Brain microvascular endothelial cell (primary cell): Measurements from ENCODE around the gene TMEM247.

ENCODE experiments used
- DNase-seq: peaks from one replicate; pipeline ENCODE4 v3.0.0-alpha.2; 2020
- H3K27ac ChIP-seq: fragments of 250-450 bp; sonication (Bioruptor Pico); 2 replicates; pipeline ENCODE4 v1.5.1; 2020; ENCODE audit warnings: mild to moderate bottlenecking, moderate library complexity
- H3K27me3 ChIP-seq: fragments of 250-450 bp; sonication (Bioruptor Pico); replicated peaks from 2 replicates; pipeline ENCODE4 v1.5.1; 2020; ENCODE audit warnings: mild to moderate bottlenecking
- H3K36me3 ChIP-seq: fragments of 250-450 bp; sonication (Bioruptor Pico); replicated peaks from 2 replicates; pipeline ENCODE4 v1.5.1; 2020; ENCODE audit warnings: mild to moderate bottlenecking
- H3K4me3 ChIP-seq: 2 replicates; pipeline ENCODE4 v1.5.1; 2011; ENCODE audit warnings: low read depth, mild to moderate bottlenecking, control low read depth, low read length, moderate library complexity
- in situ Hi-C: cut with HindIII; loops from 2 replicates; pipeline ENCODE4 v1.10.0; 2017; ENCODE audit warnings: low sequenced_read_pairs, low pct_ligation_motif_present
- TF ChIP-seq, protein P1 (sequence below): IDR thresholded peaks from 2 replicates; pipeline ENCODE4 v1.5.1; 2011; ENCODE audit warnings: low read depth, mild to moderate bottlenecking, moderate library complexity, low read length, control low read depth, inconsistent platforms; ENCODE audit errors: missing control alignments

TMEM247 gene

GRCh38 chr2:46444732-46445131 lies 34.6 kb upstream of the TMEM247 start:
- H3K27me3 ChIP-seq = no peaks in the 10 kb centered on the region
- no peak overlapping the region for H3K27ac ChIP-seq
- TF ChIP-seq, protein P1, sequence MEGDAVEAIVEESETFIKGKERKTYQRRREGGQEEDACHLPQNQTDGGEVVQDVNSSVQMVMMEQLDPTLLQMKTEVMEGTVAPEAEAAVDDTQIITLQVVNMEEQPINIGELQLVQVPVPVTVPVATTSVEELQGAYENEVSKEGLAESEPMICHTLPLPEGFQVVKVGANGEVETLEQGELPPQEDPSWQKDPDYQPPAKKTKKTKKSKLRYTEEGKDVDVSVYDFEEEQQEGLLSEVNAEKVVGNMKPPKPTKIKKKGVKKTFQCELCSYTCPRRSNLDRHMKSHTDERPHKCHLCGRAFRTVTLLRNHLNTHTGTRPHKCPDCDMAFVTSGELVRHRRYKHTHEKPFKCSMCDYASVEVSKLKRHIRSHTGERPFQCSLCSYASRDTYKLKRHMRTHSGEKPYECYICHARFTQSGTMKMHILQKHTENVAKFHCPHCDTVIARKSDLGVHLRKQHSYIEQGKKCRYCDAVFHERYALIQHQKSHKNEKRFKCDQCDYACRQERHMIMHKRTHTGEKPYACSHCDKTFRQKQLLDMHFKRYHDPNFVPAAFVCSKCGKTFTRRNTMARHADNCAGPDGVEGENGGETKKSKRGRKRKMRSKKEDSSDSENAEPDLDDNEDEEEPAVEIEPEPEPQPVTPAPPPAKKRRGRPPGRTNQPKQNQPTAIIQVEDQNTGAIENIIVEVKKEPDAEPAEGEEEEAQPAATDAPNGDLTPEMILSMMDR = no peak
- H3K4me3 ChIP-seq = no peak overlapping the region
- in situ Hi-C loops = no loop called here
- no peaks in the 10 kb centered on the region for H3K36me3 ChIP-seq
- DNase-seq = no peak

DNA sequence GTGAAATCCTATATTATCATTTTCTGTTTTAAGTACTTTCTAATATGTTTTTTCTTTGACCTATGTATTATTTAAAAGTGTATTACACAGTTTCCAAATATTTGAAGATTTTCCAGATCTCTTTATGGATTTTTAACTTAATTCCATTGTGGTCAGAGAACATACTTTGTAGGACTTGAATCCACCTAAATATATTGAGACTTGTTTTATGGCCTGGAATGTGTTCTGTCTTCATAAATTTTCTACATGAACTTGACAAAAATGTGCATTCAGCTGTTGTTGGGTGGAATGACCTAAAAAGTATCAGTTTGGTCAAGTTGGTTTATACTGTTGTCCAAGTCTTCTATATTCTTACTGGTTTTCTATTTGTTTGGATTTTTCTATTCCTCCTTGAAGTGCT lies 33.8 kb upstream of the TMEM247 start:
- Histone ChIP-seq H3K4me3 (no peak overlapping the region), H3K27me3 (no peaks in the 10 kb centered on the region), H3K27ac (no peak overlapping the region), H3K36me3 (no peaks in the 10 kb centered on the region)
- no peak for DNase-seq
- TF ChIP-seq, protein P1 = no peak
- in situ Hi-C loops = no loop called here

- Histone ChIP-seq H3K27ac (no peak overlapping the region), H3K4me3 (no peak overlapping the region), H3K36me3 (no peaks in the 10 kb centered on the region), H3K27me3 (no peaks in the 10 kb centered on the region)
- DNase-seq = no peak
- in situ Hi-C loops = no loop called here
- TF ChIP-seq, protein P1 = no peak
Observed at GRCh38 chr2:46446871-46447568, 32.3 kb upstream of the TMEM247 start.

DNA sequence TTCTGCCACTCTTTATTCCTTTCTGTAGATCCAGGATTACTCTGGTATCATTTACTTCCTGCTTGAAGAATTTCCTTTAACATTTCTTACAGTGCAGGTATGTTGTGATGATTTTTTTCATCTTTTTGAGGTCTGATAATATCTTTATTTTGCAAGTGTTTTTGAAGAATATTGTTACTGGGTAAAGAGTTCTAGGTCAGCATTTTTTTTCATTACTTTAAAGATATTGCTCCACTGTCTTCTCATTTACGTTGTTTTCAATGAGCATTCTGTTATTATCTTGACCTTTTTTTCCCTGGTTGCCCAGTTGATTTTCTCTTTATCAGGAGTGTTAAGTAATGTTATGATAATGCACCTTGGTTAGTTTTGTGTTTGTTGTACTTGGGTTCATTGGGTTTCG lies 31.7 kb upstream of the TMEM247 start:
- in situ Hi-C loops = no loop called here
- DNase-seq = no peak
- H3K4me3 ChIP-seq = no peak overlapping the region

GRCh38 chr2:46448111-46448510 lies 31.3 kb upstream of the TMEM247 start:
- TF ChIP-seq, protein P1 = no peak
- no peaks in the 10 kb centered on the region for H3K36me3 ChIP-seq
- in situ Hi-C loops = no loop called here
- H3K27ac ChIP-seq = no peak overlapping the region
- no peak for DNase-seq
- H3K4me3 ChIP-seq = no peak overlapping the region
- H3K27me3 ChIP-seq = no peaks in the 10 kb centered on the region

More for the DNA sequence above, 31.7 kb upstream of the TMEM247 start:
- H3K36me3 ChIP-seq = no peaks in the 10 kb centered on the region
- TF ChIP-seq, protein P1 = no peak
- H3K27ac ChIP-seq = no peak overlapping the region
- H3K27me3 ChIP-seq = no peaks in the 10 kb centered on the region

- DNase-seq = no peak
- no peak overlapping the region for H3K27ac ChIP-seq
- no peaks in the 10 kb centered on the region for H3K27me3 ChIP-seq
- no peaks in the 10 kb centered on the region for H3K36me3 ChIP-seq
- in situ Hi-C loops = no loop called here
- TF ChIP-seq, protein P1 = no peak
- no peak overlapping the region for H3K4me3 ChIP-seq
Observed at GRCh38 chr2:46448641-46449040, 30.7 kb upstream of the TMEM247 start.
